ENCODE results near the gene B3GNT4.
"Not testable (repeated sequence)": the region's sequence is repeated elsewhere in the genome, so short reads cannot be mapped to it uniquely, and the experiment has no call there.

B3GNT4 gene

GRCh38 chr12:122189626-122190475, 13.7 kb upstream of the B3GNT4 start:
- no peak for DNase-seq (ENCODE audit: low spot score)

GRCh38 chr12:122190842-122191668, 12.5 kb upstream of the B3GNT4 start:
- DNase-seq (ENCODE audit: low spot score) = peak; percentile 52

- DNase-seq (ENCODE audit: low spot score) = no peak
Observed at GRCh38 chr12:122192441-122192840, 11.1 kb upstream of the B3GNT4 start.

- DNase-seq (ENCODE audit: low spot score) = no peak
Observed at GRCh38 chr12:122194804-122195203, 8.7 kb upstream of the B3GNT4 start.

- no peak for DNase-seq (ENCODE audit: low spot score)
Observed at GRCh38 chr12:122195405-122195804, 8.1 kb upstream of the B3GNT4 start.

- DNase-seq (ENCODE audit: low spot score) = no peak
Observed at GRCh38 chr12:122197612-122197966, 5.9 kb upstream of the B3GNT4 start.

GRCh38 chr12:122199484-122200355, 3.8 kb upstream of the B3GNT4 start:
- no peak for DNase-seq (ENCODE audit: low spot score)

- no peak for DNase-seq (ENCODE audit: low spot score)
Observed at GRCh38 chr12:122200541-122201175, 2.9 kb upstream of the B3GNT4 start.

GRCh38 chr12:122201381-122201780, 2.1 kb upstream of the B3GNT4 start:
- DNase-seq (ENCODE audit: low spot score) = no peak

- DNase-seq (ENCODE audit: low spot score) = no peak
Observed at GRCh38 chr12:122202017-122202416, 1.5 kb upstream of the B3GNT4 start.

GRCh38 chr12:122202811-122203210, 698 bp upstream of the B3GNT4 start:
- DNase-seq (ENCODE audit: low spot score) = not testable (repeated sequence)

GRCh38 chr12:122204167-122205052, 901 bp downstream of the B3GNT4 start:
- DNase-seq (ENCODE audit: low spot score) = no peak

GRCh38 chr12:122205053-122205925, 1.8 kb downstream of the B3GNT4 start:
- DNase-seq (ENCODE audit: low spot score) = no peak

- DNase-seq (ENCODE audit: low spot score) = no peak
Observed at GRCh38 chr12:122206111-122206881, 2.8 kb downstream of the B3GNT4 start.

GRCh38 chr12:122206976-122207375, 3.5 kb downstream of the B3GNT4 start:
- DNase-seq (ENCODE audit: low spot score) = no peak

- DNase-seq (ENCODE audit: low spot score) = no peak
Observed at GRCh38 chr12:122207391-122207790, 3.9 kb downstream of the B3GNT4 start.

GRCh38 chr12:122208073-122208820, 4.7 kb downstream of the B3GNT4 start:
- no peak for DNase-seq (ENCODE audit: low spot score)

GRCh38 chr12:122215771-122216170, 12.3 kb downstream of the B3GNT4 start:
- DNase-seq (ENCODE audit: low spot score) = peak; percentile 47

All from RKO (cell line).